NCI-H1092 (cell line): ENCODE measurements around the gene TRERF1.
"Not testable (repeated sequence)": the region's sequence is repeated elsewhere in the genome, so short reads cannot be mapped to it uniquely, and the experiment has no call there.

Source experiments
- DNase-seq: peaks from one replicate; lab custom pipeline; 2025; lab: John Stamatoyannopoulos, UW

The TRERF1 gene

GRCh38 chr6:42450477-42451332 lies 1.0 kb downstream of the TRERF1 start:
- no peak for DNase-seq

- no peak for DNase-seq
Measured at GRCh38 chr6:42449917-42450476, 1.7 kb downstream of the TRERF1 start.

GRCh38 chr6:42448927-42449659 lies 2.6 kb downstream of the TRERF1 start:
- DNase-seq = no peak

- DNase-seq = no peak
Measured at GRCh38 chr6:42448391-42448790, 3.3 kb downstream of the TRERF1 start.

- DNase-seq = no peak
Measured at GRCh38 chr6:42446996-42447395, 4.7 kb downstream of the TRERF1 start.

GRCh38 chr6:42446370-42446769 lies 5.4 kb downstream of the TRERF1 start:
- DNase-seq = no peak

GRCh38 chr6:42445955-42446354 lies 5.8 kb downstream of the TRERF1 start:
- not testable (repeated sequence) for DNase-seq

GRCh38 chr6:42443312-42444060 lies 8.2 kb downstream of the TRERF1 start:
- no peak for DNase-seq

- no peak for DNase-seq
Measured at GRCh38 chr6:42441697-42442081, 10.0 kb downstream of the TRERF1 start.

GRCh38 chr6:42440778-42441696 lies 10.7 kb downstream of the TRERF1 start:
- no peak for DNase-seq

- DNase-seq = no peak
Measured at GRCh38 chr6:42440027-42440426, 11.7 kb downstream of the TRERF1 start.

GRCh38 chr6:42436825-42437224 lies 14.9 kb downstream of the TRERF1 start:
- DNase-seq = no peak

GRCh38 chr6:42434237-42434636 lies 17.5 kb downstream of the TRERF1 start:
- DNase-seq = no peak

- no peak for DNase-seq
Measured at GRCh38 chr6:42433409-42433808, 18.3 kb downstream of the TRERF1 start.

GRCh38 chr6:42431877-42432276 lies 19.8 kb downstream of the TRERF1 start:
- no peak for DNase-seq

GRCh38 chr6:42431356-42431755 lies 20.4 kb downstream of the TRERF1 start:
- DNase-seq = no peak

- DNase-seq = no peak
Measured at GRCh38 chr6:42429836-42430235, 21.9 kb downstream of the TRERF1 start.

- DNase-seq = no peak
Measured at GRCh38 chr6:42429042-42429585, 22.6 kb downstream of the TRERF1 start.

GRCh38 chr6:42428326-42429041 lies 23.2 kb downstream of the TRERF1 start:
- no peak for DNase-seq

GRCh38 chr6:42427871-42428270 lies 23.9 kb downstream of the TRERF1 start:
- no peak for DNase-seq
